HepG2 (cell line): ENCODE measurements around the gene SYVN1. TPM values are rescaled to one million over a fixed set of nuclear protein-coding genes. Genes with fewer than 3 reads are reported as not detected.

Experiments used
- KLF12 ChIP-seq: sonication (generic); formaldehyde crosslinking; IDR thresholded peaks from 2 replicates; pipeline ENCODE4 v1.4.0; 2020; ENCODE audit warnings: missing genetic modification reagents, borderline replicate concordance
- MATR3 ChIP-seq: sonication (generic); formaldehyde crosslinking; IDR thresholded peaks from 2 replicates; pipeline ENCODE4 v1.4.0; 2020; ENCODE audit warnings: missing genetic modification reagents
- NFE2L2 ChIP-seq: fragments of 150-350 bp; IDR thresholded peaks from 2 replicates; pipeline ENCODE4 v1.6.1; 2014; ENCODE audit warnings: low read length
- POLR2A ChIP-seq, 2 experiments: IDR thresholded peaks; 2 replicates each; pipeline ENCODE4 v1.6.1; 2011; ENCODE audit warnings: low read depth in 2 of 2, low read length in 2 of 2, mild to moderate bottlenecking in 1 of 2, moderate library complexity in 1 of 2; ENCODE audit not compliant: insufficient read depth in 1 of 2
- RFX3 ChIP-seq: IDR thresholded peaks from 2 replicates; pipeline ENCODE4 v1.6.1; 2016; ENCODE audit warnings: missing biosample characterization, missing genetic modification reagents
- SP4 ChIP-seq: sonication (generic); formaldehyde crosslinking; IDR thresholded peaks from 2 replicates; pipeline ENCODE4 v1.8.1; 2023; ENCODE audit warnings: mild to moderate bottlenecking, missing genetic modification reagents
- ZNF230 ChIP-seq: sonication (generic); formaldehyde crosslinking; IDR thresholded peaks from 2 replicates; pipeline ENCODE4 v1.4.0; 2020; ENCODE audit warnings: mild to moderate bottlenecking, missing genetic modification reagents
- ZNF407 ChIP-seq: sonication (generic); formaldehyde crosslinking; IDR thresholded peaks from one replicate; pipeline ENCODE4 v1.5.1; 2020; ENCODE audit warnings: mild to moderate bottlenecking, missing genetic modification reagents; ENCODE audit errors: not compliant biosample characterization
- polyA plus RNA-seq, 8 experiments: library from polyadenylated mRNA; depleted of rRNA in 3 of 8; stranded (reverse) in 7 of 8; unstranded in 1 of 8; fragments of >200 nt; fragmentation: Illumina TruSeq in 4 of 8; extraction: Trizol in 4 of 8; gene quantifications; 2 replicates each; pipeline versions ENCODE4 v1.2.1 to v1.2.3, GENCODE V29; 2011 to 2016; ENCODE audit warnings: low read depth in 4 of 8, missing spikeins in 1 of 8, mixed read lengths in 1 of 8; ENCODE audit not compliant: insufficient read depth in 1 of 8
- total RNA-seq, 5 experiments: library from RNA; depleted of rRNA; stranded (reverse); fragments of >200 nt; fragmentation: Illumina TruSeq; extraction: Trizol; gene quantifications; 2 replicates each; pipeline ENCODE4 v1.2.3, GENCODE V29; 2016; ENCODE audit warnings: low read depth in 1 of 5
- TF ChIP-seq, protein P1 (sequence below): sonication (generic); formaldehyde crosslinking; IDR thresholded peaks from 2 replicates; pipeline ENCODE4 v1.4.0; 2020; ENCODE audit warnings: missing genetic modification reagents
- TF ChIP-seq, protein P2 (sequence below): IDR thresholded peaks from 2 replicates; pipeline ENCODE4 v1.6.1; 2016; ENCODE audit warnings: mild to moderate bottlenecking, missing biosample characterization, missing genetic modification reagents
- TF ChIP-seq, protein P3 (sequence below): sonication (generic); formaldehyde crosslinking; IDR thresholded peaks from 2 replicates; pipeline ENCODE4 v1.4.0; 2020; ENCODE audit warnings: missing genetic modification reagents
- TF ChIP-seq, protein P4 (sequence below): sonication (generic); formaldehyde crosslinking; IDR thresholded peaks from 2 replicates; pipeline ENCODE4 v1.9.0; 2021; ENCODE audit warnings: missing genetic modification reagents, borderline replicate concordance

Gene SYVN1
- total and polyA plus RNA-seq, 2 of the 13 experiments (the other 11 are each of a cell fraction or from before 2014, with no cell fraction given), result 10.3 to 22.5 TPM

DNA sequence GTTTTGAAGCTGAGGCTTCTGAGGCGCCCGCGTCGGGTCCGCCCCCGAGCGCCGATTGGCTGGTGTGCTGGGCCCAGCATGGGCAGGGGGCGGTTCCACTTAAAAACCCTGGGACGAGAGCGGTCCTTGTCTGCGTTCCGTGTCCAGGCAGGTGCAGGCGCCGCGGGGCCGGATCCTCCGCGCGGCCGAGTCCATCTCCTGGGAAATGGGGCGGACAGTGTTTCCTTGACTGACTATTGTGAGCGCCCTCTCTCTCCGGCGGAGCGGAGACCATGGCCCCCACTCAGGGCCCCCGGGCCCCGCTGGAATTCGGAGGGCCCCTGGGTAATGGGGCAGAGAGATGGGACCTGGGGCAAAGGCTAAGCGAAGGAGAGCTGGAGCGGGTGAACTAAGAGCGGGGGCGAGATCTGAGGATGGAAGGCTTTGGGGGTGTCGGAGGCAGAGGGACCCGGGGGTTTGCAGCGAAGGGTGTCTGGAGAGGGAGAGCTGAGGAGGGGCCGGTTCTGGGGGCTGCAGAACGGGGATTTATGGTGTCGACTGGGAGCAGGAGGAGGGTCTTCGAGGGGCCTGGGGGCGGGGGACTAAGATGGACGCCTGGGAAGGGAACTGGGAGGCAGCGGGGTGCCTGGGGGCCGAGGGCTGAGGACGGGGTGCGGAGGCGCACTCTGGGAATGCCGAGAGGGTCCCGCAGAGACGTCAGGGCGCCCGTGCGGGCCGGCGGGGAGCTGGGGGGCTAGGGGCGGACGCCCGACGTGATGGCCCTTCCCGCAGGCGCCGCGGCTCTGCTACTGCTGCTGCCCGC lies 22.4 kb downstream of the SYVN1 start, which contains the start of gene TM7SF2 (continued):
- TF ChIP-seq, protein P1, sequence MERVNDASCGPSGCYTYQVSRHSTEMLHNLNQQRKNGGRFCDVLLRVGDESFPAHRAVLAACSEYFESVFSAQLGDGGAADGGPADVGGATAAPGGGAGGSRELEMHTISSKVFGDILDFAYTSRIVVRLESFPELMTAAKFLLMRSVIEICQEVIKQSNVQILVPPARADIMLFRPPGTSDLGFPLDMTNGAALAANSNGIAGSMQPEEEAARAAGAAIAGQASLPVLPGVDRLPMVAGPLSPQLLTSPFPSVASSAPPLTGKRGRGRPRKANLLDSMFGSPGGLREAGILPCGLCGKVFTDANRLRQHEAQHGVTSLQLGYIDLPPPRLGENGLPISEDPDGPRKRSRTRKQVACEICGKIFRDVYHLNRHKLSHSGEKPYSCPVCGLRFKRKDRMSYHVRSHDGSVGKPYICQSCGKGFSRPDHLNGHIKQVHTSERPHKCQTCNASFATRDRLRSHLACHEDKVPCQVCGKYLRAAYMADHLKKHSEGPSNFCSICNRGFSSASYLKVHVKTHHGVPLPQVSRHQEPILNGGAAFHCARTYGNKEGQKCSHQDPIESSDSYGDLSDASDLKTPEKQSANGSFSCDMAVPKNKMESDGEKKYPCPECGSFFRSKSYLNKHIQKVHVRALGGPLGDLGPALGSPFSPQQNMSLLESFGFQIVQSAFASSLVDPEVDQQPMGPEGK (CRISPR knock-in tag), result peak; percentile 22; the same call in 1 of the 2 replicates
- TF ChIP-seq KLF12 (CRISPR knock-in tag) (peak; percentile 86; the same call in 1 of the 2 replicates), SP4 (CRISPR knock-in tag) (peak; percentile 81), MATR3 (no peak), POLR2A (IDR thresholded peaks at IDR 0.05; ENCODE audit: insufficient read depth in 1 of 2, low read depth in 2 of 2, low read length in 2 of 2) (peak in 1 of 2 experiments; percentile 98; a peak in 2 of 4 replicates), RFX3 (no peak), ZNF230 (no peak), NFE2L2 (no peak), ZNF407 (no peak)
- TF ChIP-seq, protein P2, sequence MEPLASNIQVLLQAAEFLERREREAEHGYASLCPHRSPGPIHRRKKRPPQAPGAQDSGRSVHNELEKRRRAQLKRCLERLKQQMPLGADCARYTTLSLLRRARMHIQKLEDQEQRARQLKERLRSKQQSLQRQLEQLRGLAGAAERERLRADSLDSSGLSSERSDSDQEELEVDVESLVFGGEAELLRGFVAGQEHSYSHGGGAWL, result no peak
- TF ChIP-seq, protein P3, sequence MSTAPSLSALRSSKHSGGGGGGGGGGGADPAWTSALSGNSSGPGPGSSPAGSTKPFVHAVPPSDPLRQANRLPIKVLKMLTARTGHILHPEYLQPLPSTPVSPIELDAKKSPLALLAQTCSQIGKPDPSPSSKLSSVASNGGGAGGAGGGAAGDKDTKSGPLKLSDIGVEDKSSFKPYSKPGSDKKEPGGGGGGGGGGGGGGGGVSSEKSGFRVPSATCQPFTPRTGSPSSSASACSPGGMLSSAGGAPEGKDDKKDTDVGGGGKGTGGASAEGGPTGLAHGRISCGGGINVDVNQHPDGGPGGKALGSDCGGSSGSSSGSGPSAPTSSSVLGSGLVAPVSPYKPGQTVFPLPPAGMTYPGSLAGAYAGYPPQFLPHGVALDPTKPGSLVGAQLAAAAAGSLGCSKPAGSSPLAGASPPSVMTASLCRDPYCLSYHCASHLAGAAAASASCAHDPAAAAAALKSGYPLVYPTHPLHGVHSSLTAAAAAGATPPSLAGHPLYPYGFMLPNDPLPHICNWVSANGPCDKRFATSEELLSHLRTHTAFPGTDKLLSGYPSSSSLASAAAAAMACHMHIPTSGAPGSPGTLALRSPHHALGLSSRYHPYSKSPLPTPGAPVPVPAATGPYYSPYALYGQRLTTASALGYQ, result no peak
- TF ChIP-seq, protein P4, sequence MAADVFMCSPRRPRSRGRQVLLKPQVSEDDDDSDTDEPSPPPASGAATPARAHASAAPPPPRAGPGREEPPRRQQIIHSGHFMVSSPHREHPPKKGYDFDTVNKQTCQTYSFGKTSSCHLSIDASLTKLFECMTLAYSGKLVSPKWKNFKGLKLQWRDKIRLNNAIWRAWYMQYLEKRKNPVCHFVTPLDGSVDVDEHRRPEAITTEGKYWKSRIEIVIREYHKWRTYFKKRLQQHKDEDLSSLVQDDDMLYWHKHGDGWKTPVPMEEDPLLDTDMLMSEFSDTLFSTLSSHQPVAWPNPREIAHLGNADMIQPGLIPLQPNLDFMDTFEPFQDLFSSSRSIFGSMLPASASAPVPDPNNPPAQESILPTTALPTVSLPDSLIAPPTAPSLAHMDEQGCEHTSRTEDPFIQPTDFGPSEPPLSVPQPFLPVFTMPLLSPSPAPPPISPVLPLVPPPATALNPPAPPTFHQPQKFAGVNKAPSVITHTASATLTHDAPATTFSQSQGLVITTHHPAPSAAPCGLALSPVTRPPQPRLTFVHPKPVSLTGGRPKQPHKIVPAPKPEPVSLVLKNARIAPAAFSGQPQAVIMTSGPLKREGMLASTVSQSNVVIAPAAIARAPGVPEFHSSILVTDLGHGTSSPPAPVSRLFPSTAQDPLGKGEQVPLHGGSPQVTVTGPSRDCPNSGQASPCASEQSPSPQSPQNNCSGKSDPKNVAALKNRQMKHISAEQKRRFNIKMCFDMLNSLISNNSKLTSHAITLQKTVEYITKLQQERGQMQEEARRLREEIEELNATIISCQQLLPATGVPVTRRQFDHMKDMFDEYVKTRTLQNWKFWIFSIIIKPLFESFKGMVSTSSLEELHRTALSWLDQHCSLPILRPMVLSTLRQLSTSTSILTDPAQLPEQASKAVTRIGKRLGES (CRISPR knock-in tag), result peak; percentile 58; the same call in 1 of the 2 replicates
